GM12874 (cell line): ENCODE data around the gene SYT13.

Experiments
- CTCF ChIP-seq: IDR thresholded peaks from 2 replicates; pipeline ENCODE4 v1.5.1; 2011; ENCODE audit warnings: low read depth, mild to moderate bottlenecking, control low read depth, low read length, moderate library complexity; ENCODE audit not compliant: insufficient read depth

SYT13 gene

GRCh38 chr11:45273509-45273908 is 12.6 kb downstream of the SYT13 start:
- TF ChIP-seq CTCF = no peak

- TF ChIP-seq CTCF = no peak
Measured at GRCh38 chr11:45272701-45273100, 13.4 kb downstream of the SYT13 start.

GRCh38 chr11:45270946-45271716 is 15.0 kb downstream of the SYT13 start:
- TF ChIP-seq CTCF = no peak

- no peak for TF ChIP-seq CTCF
Measured at GRCh38 chr11:45269678-45270077, 16.5 kb downstream of the SYT13 start.

- TF ChIP-seq CTCF = no peak
Measured at GRCh38 chr11:45267652-45268299, 18.4 kb downstream of the SYT13 start.

GRCh38 chr11:45267052-45267451 is 19.1 kb downstream of the SYT13 start:
- TF ChIP-seq CTCF = peak; percentile 60

GRCh38 chr11:45266676-45267020 is 19.5 kb downstream of the SYT13 start:
- no peak for TF ChIP-seq CTCF
